GM12878 (cell line): ENCODE measurements around the gene C15orf40. TPM values are rescaled to one million over a fixed set of nuclear protein-coding genes. Genes with fewer than 3 reads are reported as not detected.
A peak's percentile ranks its signal among the peaks of the same experiment; 100 is the strongest.

Experiments
- ATAC-seq: fragments of 200-7000 bp; cut with Tn5 transposase; 3 replicates; pipeline ENCODE4 v1.9.1; 2020; ENCODE audit warnings: mild to moderate bottlenecking, moderate library complexity
- BruUV-seq: library from RNA; stranded (reverse); fragments of 400-500 nt; replicated peaks from 2 replicates; lab custom pipeline; 2021; lab: Mats Ljungman, UMichigan
- CTCF ChIA-PET: fragments of 300-600 bp; sonication (Branson Sonifier 250); formaldehyde crosslinking; extraction: SDS; loops from one replicate; lab custom pipeline; 2021; ENCODE audit warnings: inconsistent platforms; lab: Yijun Ruan, JAX
- POLR2A ChIA-PET: fragments of 350-600 bp; formaldehyde crosslinking; extraction: SDS; loops from one replicate; lab custom pipeline; 2021; ENCODE audit warnings: inconsistent platforms; lab: Charles Lee
- RAD21 ChIA-PET: fragments of 300-600 bp; sonication (Branson Sonifier 250); formaldehyde crosslinking; loops from one replicate; lab custom pipeline; 2023; ENCODE audit warnings: antibody characterized with exemption; ENCODE audit not compliant: unreplicated experiment; lab: Charles Lee
- SMC1A ChIA-PET: fragments of 300-600 bp; sonication (Branson Sonifier 250); formaldehyde crosslinking; loops from one replicate; lab custom pipeline; 2023; ENCODE audit not compliant: unreplicated experiment, uncharacterized antibody; lab: Charles Lee
- DNase-seq: peaks from one replicate; pipeline ENCODE4 v3.0.0-alpha.2; 2011; ENCODE audit warnings: low read depth, low spot score
- FAIRE-seq: peaks from 3 replicates; lab custom pipeline; 2011; peaks lifted over from hg19 to GRCh38; lab: Jason Lieb, UNC
- H2AFZ ChIP-seq: 2 replicates; pipeline ENCODE4 v1.6.0; 2011; ENCODE audit warnings: low read depth, low read length, control low read depth; ENCODE audit not compliant: control insufficient read depth
- H3K27ac ChIP-seq: 2 replicates; pipeline ENCODE4 v1.5.1; 2011; ENCODE audit warnings: control low read depth; ENCODE audit not compliant: control insufficient read depth, insufficient read depth
- H3K27me3 ChIP-seq, 2 experiments: replicated peaks in 1 of 2; 2 replicates each; pipeline versions ENCODE4 v1.6.0 to v1.6.1; 2011; ENCODE audit warnings: low read length in 1 of 2; ENCODE audit not compliant: control insufficient read depth in 2 of 2, insufficient read depth in 2 of 2
- H3K36me3 ChIP-seq, 2 experiments: 2 replicates each; pipeline ENCODE4 v1.5.1; 2011; ENCODE audit warnings: low read length in 1 of 2; ENCODE audit not compliant: control insufficient read depth in 2 of 2, insufficient read depth in 2 of 2
- H3K4me1 ChIP-seq: 2 replicates; pipeline ENCODE4 v1.6.1; 2011; ENCODE audit warnings: mild to moderate bottlenecking, low read length, moderate library complexity, mixed read lengths; ENCODE audit not compliant: control insufficient read depth, insufficient read depth
- H3K4me2 ChIP-seq: 2 replicates; pipeline ENCODE4 v1.6.0; 2011; ENCODE audit warnings: control low read depth; ENCODE audit not compliant: control insufficient read depth, insufficient read depth
- H3K4me3 ChIP-seq: fragments of 200-600 bp; sonication (generic); 2 replicates; pipeline ENCODE4 v1.5.1; 2016
- H3K79me2 ChIP-seq: 2 replicates; pipeline ENCODE4 v1.6.0; 2011; ENCODE audit warnings: low read length; ENCODE audit not compliant: control insufficient read depth, insufficient read depth
- H3K9ac ChIP-seq: 2 replicates; pipeline ENCODE4 v1.8.0; 2011; ENCODE audit warnings: low read length, control low read depth, mixed read lengths; ENCODE audit not compliant: control insufficient read depth, insufficient read depth
- H3K9me3 ChIP-seq: replicated peaks from 3 replicates; pipeline ENCODE4 v1.5.1; 2011; ENCODE audit warnings: mild to moderate bottlenecking, low read length; ENCODE audit not compliant: control insufficient read depth, insufficient read depth
- H4K20me1 ChIP-seq: 2 replicates; pipeline ENCODE4 v1.6.0; 2011; ENCODE audit not compliant: control insufficient read depth, insufficient read depth
- IKZF2 ChIP-seq, 2 experiments: fragments of 450-650 bp; IDR thresholded peaks; 2 replicates each; pipeline ENCODE4 v1.6.1; 2017; ENCODE audit warnings: mild to moderate bottlenecking in 2 of 2, moderate library complexity in 2 of 2
- LARP7 ChIP-seq: fragments of 450-650 bp; IDR thresholded peaks from 2 replicates; pipeline ENCODE4 v1.6.1; 2017; ENCODE audit warnings: mild to moderate bottlenecking
- MEF2B ChIP-seq: fragments of 450-650 bp; IDR thresholded peaks from 2 replicates; pipeline ENCODE4 v1.6.1; 2018; ENCODE audit warnings: mild to moderate bottlenecking, moderate library complexity; ENCODE audit not compliant: partially characterized antibody, poor library complexity, severe bottlenecking
- NBN ChIP-seq: fragments of 450-650 bp; IDR thresholded peaks from 2 replicates; pipeline ENCODE4 v1.6.1; 2016
- SIX5 ChIP-seq: IDR thresholded peaks from 2 replicates; pipeline ENCODE4 v1.6.1; 2011; ENCODE audit warnings: mild to moderate bottlenecking, low read depth, low read length, moderate library complexity; ENCODE audit not compliant: severe bottlenecking
- TCF3 ChIP-seq: IDR thresholded peaks from 2 replicates; pipeline ENCODE4 v1.6.1; 2012; ENCODE audit warnings: low read depth, mild to moderate bottlenecking, low read length, borderline replicate concordance; ENCODE audit not compliant: insufficient read depth
- WGBS: methylation state at CpG from one replicate; pipeline ENCODE4 v1.1.6; 2016; ENCODE audit warnings: low lambda C conversion rate; ENCODE audit not compliant: insufficient replicate concordance, insufficient coverage; ENCODE audit errors: missing lambda C conversion rate; 5-methylcytosine and 5-hydroxymethylcytosine counted together
- in situ Hi-C: fragments of 300-500 bp; cut with MboI; formaldehyde crosslinking; loops from 9 replicates; pipeline ENCODE4 v1.14.3; 2018; ENCODE audit warnings: mixed read lengths
- intact Hi-C: fragments of 100-400 bp; cut with micrococcal nuclease; formaldehyde crosslinking; loops from one replicate; pipeline ENCODE4 v1.14.2; 2022; ENCODE audit not compliant: unreplicated experiment
- polyA plus RNA-seq, 11 experiments: library from polyadenylated mRNA; depleted of rRNA in 4 of 11; unstranded in 6 of 11; stranded (reverse) in 5 of 11; fragments of >200 nt; fragmentation: Nextera tagmentation in 4 of 11; fragmentation: Illumina TruSeq in 1 of 11; extraction: Ambion mirVana in 4 of 11; extraction: Trizol in 1 of 11; gene quantifications; 1 replicate in 1 of 11; 2 replicates in 10 of 11; pipeline versions ENCODE4 v1.2.1 to v1.2.3, GENCODE V29; 2011 to 2016; ENCODE audit warnings: inconsistent platforms in 2 of 11, missing spikeins in 2 of 11, low read depth in 1 of 11
- total RNA-seq, 4 experiments: library from RNA; depleted of rRNA in 3 of 4; stranded (reverse); fragments of >200 nt in 3 of 4; fragmentation: Illumina TruSeq in 1 of 4; extraction: Trizol in 1 of 4; gene quantifications; 2 replicates each; pipeline versions ENCODE4 v1.2.1 to v1.2.3, GENCODE V29; 2013 to 2021
- TF ChIP-seq, protein P1 (sequence below), 3 experiments: IDR thresholded peaks in 2 of 3; conservative IDR thresholded peaks in 1 of 3; 2 replicates each; pipeline ENCODE4 v1.5.1; 2011; ENCODE audit warnings: low read depth in 3 of 3, low read length in 3 of 3, mild to moderate bottlenecking in 3 of 3, control low read depth in 2 of 3, moderate library complexity in 2 of 3, inconsistent platforms in 1 of 3, mixed read lengths in 1 of 3; ENCODE audit not compliant: control insufficient read depth in 2 of 3, insufficient read depth in 1 of 3; ENCODE audit errors: extremely low read depth in 1 of 3
- TF ChIP-seq, protein P2 (sequence below): IDR thresholded peaks from 2 replicates; pipeline ENCODE4 v1.6.1; 2011; ENCODE audit warnings: mild to moderate bottlenecking, low read depth, low read length, moderate library complexity; ENCODE audit not compliant: insufficient replicate concordance
- TF ChIP-seq, protein P3 (sequence below): fragments of 450-650 bp; IDR thresholded peaks from 2 replicates; pipeline ENCODE4 v1.6.1; 2017; ENCODE audit warnings: mild to moderate bottlenecking, low read depth, inconsistent platforms; ENCODE audit not compliant: poor library complexity, severe bottlenecking

C15orf40 gene
- total and polyA plus RNA-seq, 10 of the 15 experiments (the other 5 are each of a cell fraction or from before 2014, with no cell fraction given), result 21.3 to 70.0 (median 31.8) TPM

GRCh38 chr15:82995938-82996337 is 15.5 kb downstream of the C15orf40 start:
- intact Hi-C loops (no loop called here), in situ Hi-C loops (no loop called here)
- FAIRE-seq (no peak), DNase-seq (no peak), ATAC-seq (no peak)
- no peak overlapping the region for H3K27ac ChIP-seq
- ChIA-PET POLR2A (interaction anchor here (0.6 to 1.4 kb wide), 3 partner anchors 10 to 465 kb away, joined by 3 to 6 read pairs (median 4); no protein-coding TSS in a partner anchor), RAD21 (interaction anchor here (1.0 to 1.5 kb wide), 3 partner anchors 10 to 146 kb away, joined by 3 to 4 read pairs (median 3); partner anchors contain the start of gene RAMAC), CTCF (interaction anchor here (1.0 to 1.9 kb wide), 6 partner anchors 9 to 465 kb away, joined by 3 to 9 read pairs (median 3); no protein-coding TSS in a partner anchor), SMC1A (interaction anchor here (0.8 to 1.1 kb wide), 3 partner anchors 14 to 163 kb away, joined by 3 read pairs; no protein-coding TSS in a partner anchor)
- no peak overlapping the region for H3K4me2 ChIP-seq
- no peak overlapping the region for H3K4me3 ChIP-seq
- H3K4me1 ChIP-seq, result no peaks in the 10 kb centered on the region; the same call in 1 of the 2 replicates
- TF ChIP-seq, protein P1, sequence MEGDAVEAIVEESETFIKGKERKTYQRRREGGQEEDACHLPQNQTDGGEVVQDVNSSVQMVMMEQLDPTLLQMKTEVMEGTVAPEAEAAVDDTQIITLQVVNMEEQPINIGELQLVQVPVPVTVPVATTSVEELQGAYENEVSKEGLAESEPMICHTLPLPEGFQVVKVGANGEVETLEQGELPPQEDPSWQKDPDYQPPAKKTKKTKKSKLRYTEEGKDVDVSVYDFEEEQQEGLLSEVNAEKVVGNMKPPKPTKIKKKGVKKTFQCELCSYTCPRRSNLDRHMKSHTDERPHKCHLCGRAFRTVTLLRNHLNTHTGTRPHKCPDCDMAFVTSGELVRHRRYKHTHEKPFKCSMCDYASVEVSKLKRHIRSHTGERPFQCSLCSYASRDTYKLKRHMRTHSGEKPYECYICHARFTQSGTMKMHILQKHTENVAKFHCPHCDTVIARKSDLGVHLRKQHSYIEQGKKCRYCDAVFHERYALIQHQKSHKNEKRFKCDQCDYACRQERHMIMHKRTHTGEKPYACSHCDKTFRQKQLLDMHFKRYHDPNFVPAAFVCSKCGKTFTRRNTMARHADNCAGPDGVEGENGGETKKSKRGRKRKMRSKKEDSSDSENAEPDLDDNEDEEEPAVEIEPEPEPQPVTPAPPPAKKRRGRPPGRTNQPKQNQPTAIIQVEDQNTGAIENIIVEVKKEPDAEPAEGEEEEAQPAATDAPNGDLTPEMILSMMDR (IDR thresholded peaks at IDR 0.05 in 2 of 3, conservative IDR thresholded peaks at IDR 0.05 in 1 of 3; ENCODE audit: control insufficient read depth in 2 of 3, extremely low read depth in 1 of 3, insufficient read depth in 1 of 3, low read depth in 3 of 3, low read length in 3 of 3), result no peak
- no peaks in the 10 kb centered on the region for H3K9me3 ChIP-seq
- no peak overlapping the region for H3K9ac ChIP-seq
- no peaks in the 10 kb centered on the region for H3K79me2 ChIP-seq
- no peak overlapping the region for H2AFZ ChIP-seq
- WGBS, result 52% methylated on average over 3 of the region's 3 CpGs
- H4K20me1 ChIP-seq, result no peaks in the 10 kb centered on the region
- TSS peak; percentile 50 for BruUV-seq
- no peaks in the 10 kb centered on the region for H3K27me3 ChIP-seq
- H3K36me3 ChIP-seq, result no peaks in the 10 kb centered on the region; a peak in 1 of 4 replicates

DNA sequence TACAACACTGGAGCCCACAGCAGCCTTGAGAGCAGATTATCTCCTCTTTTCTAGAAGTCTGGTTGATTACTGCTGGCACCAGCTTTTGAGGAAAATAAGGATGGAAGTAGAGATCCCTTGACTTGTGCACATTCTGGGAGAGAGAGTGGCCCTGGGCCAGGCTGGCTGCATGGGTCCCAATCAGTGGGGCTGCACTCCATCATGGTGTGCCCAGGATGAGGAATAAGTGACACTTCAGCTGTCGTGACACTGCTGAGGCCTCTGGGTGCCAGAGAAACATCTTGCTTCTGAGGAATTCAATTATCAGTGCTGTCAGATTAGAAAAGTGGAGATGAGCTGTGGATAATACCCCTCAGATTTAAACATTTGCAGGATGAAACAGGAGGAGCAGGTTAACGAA is 16.4 kb downstream of the C15orf40 start:
- ChIA-PET SMC1A (interaction anchor here (0.7 to 1.1 kb wide), 2 partner anchors 162 to 205 kb away, joined by 3 read pairs; no protein-coding TSS in a partner anchor), CTCF (interaction anchor here (1.0 to 1.9 kb wide), 3 partner anchors 34 to 464 kb away, joined by 3 to 9 read pairs (median 3); no protein-coding TSS in a partner anchor), RAD21 (interaction anchor here (1.0 to 1.5 kb wide), 2 partner anchors 9 to 145 kb away, joined by 3 read pairs; partner anchors contain the start of gene RAMAC), POLR2A (interaction anchor here (1.4 kb wide), 1 partner anchor 10 kb away, joined by 3 read pairs; no protein-coding TSS in a partner anchor)
- no peaks in the 10 kb centered on the region; a peak in 1 of 4 replicates for H3K36me3 ChIP-seq
- H3K4me3 ChIP-seq, result no peak overlapping the region
- H3K4me1 ChIP-seq, result no peaks in the 10 kb centered on the region; the same call in 1 of the 2 replicates
- no peaks in the 10 kb centered on the region for H3K27me3 ChIP-seq
- H3K9ac ChIP-seq, result no peak overlapping the region
- no TSS peak for BruUV-seq
- WGBS, result 100% methylated on average over 2 of the region's 2 CpGs
- intact Hi-C loops (no loop called here), in situ Hi-C loops (no loop called here)
- FAIRE-seq (no peak), ATAC-seq (no peak), DNase-seq (no peak)
- no peaks in the 10 kb centered on the region for H4K20me1 ChIP-seq
- no peak overlapping the region for H2AFZ ChIP-seq
- H3K79me2 ChIP-seq, result no peaks in the 10 kb centered on the region
- no peaks in the 10 kb centered on the region for H3K9me3 ChIP-seq
- H3K27ac ChIP-seq, result no peak overlapping the region
- no peak overlapping the region for H3K4me2 ChIP-seq
- TF ChIP-seq NBN (no peak), MEF2B (no peak), SIX5 (no peak), IKZF2 (IDR thresholded peaks at IDR 0.05) (no peak), TCF3 (no peak), LARP7 (no peak)
- TF ChIP-seq, protein P2, sequence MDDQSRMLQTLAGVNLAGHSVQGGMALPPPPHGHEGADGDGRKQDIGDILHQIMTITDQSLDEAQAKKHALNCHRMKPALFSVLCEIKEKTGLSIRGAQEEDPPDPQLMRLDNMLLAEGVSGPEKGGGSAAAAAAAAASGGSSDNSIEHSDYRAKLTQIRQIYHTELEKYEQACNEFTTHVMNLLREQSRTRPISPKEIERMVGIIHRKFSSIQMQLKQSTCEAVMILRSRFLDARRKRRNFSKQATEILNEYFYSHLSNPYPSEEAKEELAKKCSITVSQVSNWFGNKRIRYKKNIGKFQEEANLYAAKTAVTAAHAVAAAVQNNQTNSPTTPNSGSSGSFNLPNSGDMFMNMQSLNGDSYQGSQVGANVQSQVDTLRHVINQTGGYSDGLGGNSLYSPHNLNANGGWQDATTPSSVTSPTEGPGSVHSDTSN, result no peak
- TF ChIP-seq, protein P3, sequence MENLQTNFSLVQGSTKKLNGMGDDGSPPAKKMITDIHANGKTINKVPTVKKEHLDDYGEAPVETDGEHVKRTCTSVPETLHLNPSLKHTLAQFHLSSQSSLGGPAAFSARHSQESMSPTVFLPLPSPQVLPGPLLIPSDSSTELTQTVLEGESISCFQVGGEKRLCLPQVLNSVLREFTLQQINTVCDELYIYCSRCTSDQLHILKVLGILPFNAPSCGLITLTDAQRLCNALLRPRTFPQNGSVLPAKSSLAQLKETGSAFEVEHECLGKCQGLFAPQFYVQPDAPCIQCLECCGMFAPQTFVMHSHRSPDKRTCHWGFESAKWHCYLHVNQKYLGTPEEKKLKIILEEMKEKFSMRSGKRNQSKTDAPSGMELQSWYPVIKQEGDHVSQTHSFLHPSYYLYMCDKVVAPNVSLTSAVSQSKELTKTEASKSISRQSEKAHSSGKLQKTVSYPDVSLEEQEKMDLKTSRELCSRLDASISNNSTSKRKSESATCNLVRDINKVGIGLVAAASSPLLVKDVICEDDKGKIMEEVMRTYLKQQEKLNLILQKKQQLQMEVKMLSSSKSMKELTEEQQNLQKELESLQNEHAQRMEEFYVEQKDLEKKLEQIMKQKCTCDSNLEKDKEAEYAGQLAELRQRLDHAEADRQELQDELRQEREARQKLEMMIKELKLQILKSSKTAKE, result no peak
